Breast epithelium (tissue), 4 donors: ENCODE data around the gene UNC13B. TPM values are rescaled to one million over a fixed set of nuclear protein-coding genes. Genes with fewer than 3 reads are reported as not detected.

ENCODE experiments used
- DNase-seq, 2 donors: peaks; one replicate each; pipeline ENCODE4 v3.0.0-alpha.2; 2019; ENCODE audit warnings: low spot score in 2 of 2
- H3K27ac ChIP-seq, 2 donors: fragments of 200-600 bp; sonication (generic) in 1 of 2; one replicate each; pipeline ENCODE4 v1.5.1; 2016 to 2019; ENCODE audit warnings: mild to moderate bottlenecking in 1 of 2
- H3K27me3 ChIP-seq, 2 donors: fragments of 200-600 bp; sonication (generic) in 1 of 2; one replicate each; pipeline versions ENCODE4 v1.5.1 to v1.6.0; 2017 to 2019; ENCODE audit warnings: control low read depth in 1 of 2, mild to moderate bottlenecking in 1 of 2
- H3K36me3 ChIP-seq: fragments of 200-600 bp; one replicate; pipeline ENCODE4 v1.5.1; 2019
- H3K4me1 ChIP-seq, 2 donors: fragments of 200-600 bp; sonication (generic); one replicate each; pipeline ENCODE4 v1.5.1; 2016 to 2019; ENCODE audit warnings: control low read depth in 1 of 2
- H3K4me3 ChIP-seq, 3 donors: fragments of 200-600 bp; sonication (generic); 1 replicate in 2 of 3; 2 replicates in 1 of 3; pipeline ENCODE4 v1.5.1; 2016 to 2019; ENCODE audit warnings: mild to moderate bottlenecking in 3 of 3, moderate library complexity in 2 of 3
- H3K9me3 ChIP-seq, 2 donors: fragments of 200-600 bp; sonication (generic) in 1 of 2; one replicate each; pipeline ENCODE4 v1.5.1; 2016 to 2019; ENCODE audit warnings: control low read depth in 1 of 2
- CTCF ChIP-seq, 3 donors: fragments of 450-650 bp; IDR thresholded peaks; one replicate each; pipeline ENCODE4 v1.5.1; 2016 to 2017; ENCODE audit warnings: antibody characterized with exemption in 3 of 3, mild to moderate bottlenecking in 3 of 3, moderate library complexity in 3 of 3
- POLR2A ChIP-seq: fragments of 450-650 bp; IDR thresholded peaks from one replicate; pipeline ENCODE4 v1.6.1; 2016; ENCODE audit warnings: antibody characterized with exemption, mild to moderate bottlenecking, moderate library complexity
- POLR2AphosphoS5 ChIP-seq, 3 donors: sonication (generic); formaldehyde crosslinking; IDR thresholded peaks; one replicate each; pipeline ENCODE4 v1.6.1; 2017; ENCODE audit warnings: antibody characterized with exemption in 3 of 3
- intact Hi-C: fragments of 100-400 bp; cut with DNase I; formaldehyde crosslinking; loops from one replicate; pipeline ENCODE4 v1.15.1; 2023; ENCODE audit warnings: low total_unique reads
- total RNA-seq, 3 donors: library from RNA; depleted of rRNA; stranded (reverse); fragments of >200 nt; gene quantifications; one replicate each; pipeline ENCODE4 v1.1.0, GENCODE V29; 2016

Gene UNC13B
- total RNA-seq, 3 donors from 2014 or later: 19.3 to 36.6 (median 27.2) TPM

DNA sequence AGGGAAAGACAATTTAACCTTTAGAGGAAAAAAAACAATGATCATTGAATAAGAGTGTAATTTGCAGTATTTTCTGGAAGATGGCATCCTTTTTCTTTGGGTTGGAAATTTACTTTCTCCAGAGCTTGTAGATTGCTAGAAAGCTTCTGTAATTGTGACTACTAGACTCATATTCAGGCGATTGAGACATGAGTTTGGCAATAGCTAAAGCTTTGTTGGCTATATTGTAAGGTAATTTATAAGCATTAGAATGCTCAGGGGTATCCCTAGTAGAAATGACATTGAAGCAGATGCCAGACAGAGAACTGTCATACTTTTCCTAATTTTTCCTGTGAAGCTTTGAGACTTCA is 115.3 kb downstream of the UNC13B start:
- H3K9me3 ChIP-seq: no peaks in the 10 kb centered on the region
- no peak overlapping the region for H3K27ac ChIP-seq
- TF ChIP-seq CTCF (IDR thresholded peaks at IDR 0.05) (no peak), POLR2A (no peak), POLR2AphosphoS5 (IDR thresholded peaks at IDR 0.05) (no peak)
- H3K4me3 ChIP-seq: peak overlapping the region; percentile 21 to 35 (median 29)
- no peaks in the 10 kb centered on the region for H3K27me3 ChIP-seq
- intact Hi-C loops: no loop called here
- no peaks in the 10 kb centered on the region for H3K36me3 ChIP-seq
- DNase-seq: no peak
- no peaks in the 10 kb centered on the region for H3K4me1 ChIP-seq

GRCh38 chr9:35277628-35278359 is 116.0 kb downstream of the UNC13B start:
- Histone ChIP-seq H3K4me3 (no peak overlapping the region), H3K27me3 (no peaks in the 10 kb centered on the region), H3K27ac (peak overlapping the region in 1 of 2 donors; percentile 29), H3K4me1 (no peaks in the 10 kb centered on the region), H3K36me3 (no peaks in the 10 kb centered on the region), H3K9me3 (no peaks in the 10 kb centered on the region)
- TF ChIP-seq POLR2A (no peak), POLR2AphosphoS5 (IDR thresholded peaks at IDR 0.05) (no peak), CTCF (IDR thresholded peaks at IDR 0.05) (no peak)
- no peak for DNase-seq
- intact Hi-C loops: no loop called here

DNA sequence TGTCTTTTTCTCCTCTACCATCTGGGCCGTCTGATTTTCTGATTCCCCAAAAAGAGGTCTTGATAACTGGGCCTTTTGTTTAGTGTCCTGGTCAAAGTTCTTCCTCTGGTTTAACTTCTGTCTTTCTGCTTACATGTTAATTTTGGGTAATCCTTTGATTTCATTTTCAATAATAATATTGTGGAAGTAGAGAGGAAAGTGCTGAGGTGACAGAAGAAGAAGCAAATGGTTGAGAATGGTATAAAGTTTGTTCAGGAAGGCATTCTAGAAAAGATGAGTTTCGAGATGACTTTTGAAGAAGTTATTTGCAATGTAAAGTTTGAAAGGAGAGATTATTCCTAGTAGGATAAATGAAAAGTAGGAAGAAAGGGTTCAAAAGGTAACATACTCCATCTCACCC is 118.1 kb downstream of the UNC13B start:
- Histone ChIP-seq H3K27ac (no peak overlapping the region), H3K4me3 (no peak overlapping the region), H3K9me3 (no peaks in the 10 kb centered on the region), H3K36me3 (no peaks in the 10 kb centered on the region), H3K4me1 (no peaks in the 10 kb centered on the region), H3K27me3 (no peaks in the 10 kb centered on the region)
- no peak for TF ChIP-seq CTCF (IDR thresholded peaks at IDR 0.05)
- no peak for TF ChIP-seq POLR2AphosphoS5 (IDR thresholded peaks at IDR 0.05)
- TF ChIP-seq POLR2A: no peak
- intact Hi-C loops: no loop called here
- no peak for DNase-seq

DNA sequence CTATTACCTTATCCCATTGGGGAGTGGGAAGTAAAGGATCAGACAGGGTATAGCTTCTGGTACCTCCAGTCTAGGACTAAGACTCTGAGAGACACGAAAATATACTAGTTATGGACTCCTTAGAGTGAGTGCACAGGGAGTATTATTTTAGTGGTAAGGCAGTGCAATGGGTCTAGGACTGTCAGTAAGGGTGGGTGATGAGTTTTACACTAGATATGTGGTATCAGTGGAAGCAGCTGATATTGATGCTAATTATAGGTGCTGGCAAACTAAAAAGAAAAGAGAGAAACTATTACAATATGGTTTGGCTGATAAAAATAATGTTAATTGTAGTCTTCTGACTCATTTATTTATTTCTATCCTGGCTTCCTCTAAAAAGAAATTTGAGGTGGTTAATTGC is 118.6 kb downstream of the UNC13B start:
- Histone ChIP-seq H3K4me1 (no peaks in the 10 kb centered on the region), H3K27ac (no peak overlapping the region), H3K27me3 (no peaks in the 10 kb centered on the region), H3K36me3 (no peaks in the 10 kb centered on the region), H3K4me3 (no peak overlapping the region), H3K9me3 (no peaks in the 10 kb centered on the region)
- TF ChIP-seq POLR2A (no peak), CTCF (IDR thresholded peaks at IDR 0.05) (no peak), POLR2AphosphoS5 (IDR thresholded peaks at IDR 0.05) (no peak)
- intact Hi-C loops: no loop called here
- no peak for DNase-seq

- Histone ChIP-seq H3K36me3 (no peaks in the 10 kb centered on the region), H3K27me3 (no peaks in the 10 kb centered on the region), H3K4me1 (no peaks in the 10 kb centered on the region), H3K9me3 (no peaks in the 10 kb centered on the region), H3K27ac (no peak overlapping the region), H3K4me3 (no peak overlapping the region)
- DNase-seq: no peak
- no peak for TF ChIP-seq POLR2AphosphoS5 (IDR thresholded peaks at IDR 0.05)
- TF ChIP-seq POLR2A: no peak
- TF ChIP-seq CTCF (IDR thresholded peaks at IDR 0.05): no peak
- intact Hi-C loops: no loop called here
Observed at GRCh38 chr9:35285731-35286130, 123.9 kb downstream of the UNC13B start.
